HEK293T (cell line): ENCODE results near the gene NALF2.
A peak's percentile ranks its signal among the peaks of the same experiment; 100 is the strongest.

Source experiments
- CTCF ChIA-PET: fragments of 350-600 bp; formaldehyde crosslinking; extraction: SDS; loops from one replicate; lab custom pipeline; 2021; ENCODE audit warnings: antibody characterized with exemption, inconsistent platforms; lab: Yijun Ruan, JAX
- POLR2A ChIA-PET: fragments of 350-600 bp; formaldehyde crosslinking; extraction: SDS; loops from one replicate; lab custom pipeline; 2020; ENCODE audit warnings: antibody characterized with exemption, inconsistent platforms; lab: Yijun Ruan, JAX
- DNase-seq: peaks from one replicate; pipeline ENCODE4 v3.0.0; 2012; ENCODE audit warnings: mixed read lengths; ENCODE audit errors: extremely low spot score
- ARNT ChIP-seq: fragments of 450-650 bp; IDR thresholded peaks from 2 replicates; pipeline ENCODE4 v1.6.1; 2017; ENCODE audit warnings: mild to moderate bottlenecking
- BHLHE40 ChIP-seq: fragments of 450-650 bp; IDR thresholded peaks from 2 replicates; pipeline ENCODE4 v1.6.1; 2016; ENCODE audit warnings: mild to moderate bottlenecking, moderate library complexity, borderline replicate concordance
- CTBP1 ChIP-seq: fragments of 450-650 bp; IDR thresholded peaks from 2 replicates; pipeline ENCODE4 v1.6.1; 2016; ENCODE audit warnings: borderline replicate concordance
- ELF4 ChIP-seq: fragments of 450-650 bp; IDR thresholded peaks from 2 replicates; pipeline ENCODE4 v1.6.1; 2017; ENCODE audit warnings: antibody characterized with exemption
- FOXA1 ChIP-seq: fragments of 450-650 bp; IDR thresholded peaks from 2 replicates; pipeline ENCODE4 v1.6.1; 2016; ENCODE audit warnings: mild to moderate bottlenecking
- FOXK2 ChIP-seq: fragments of 450-650 bp; IDR thresholded peaks from 2 replicates; pipeline ENCODE4 v1.6.1; 2016; ENCODE audit warnings: mild to moderate bottlenecking
- FOXM1 ChIP-seq: fragments of 450-650 bp; IDR thresholded peaks from 2 replicates; pipeline ENCODE4 v1.6.1; 2017; ENCODE audit warnings: mild to moderate bottlenecking, borderline replicate concordance
- HDGF ChIP-seq: fragments of 450-650 bp; IDR thresholded peaks from 2 replicates; pipeline ENCODE4 v1.6.1; 2017; ENCODE audit warnings: antibody characterized with exemption, borderline replicate concordance
- L3MBTL2 ChIP-seq: fragments of 450-650 bp; conservative IDR thresholded peaks from 2 replicates; pipeline ENCODE4 v1.6.1; 2016; ENCODE audit warnings: mild to moderate bottlenecking
- LEF1 ChIP-seq: fragments of 450-650 bp; IDR thresholded peaks from 2 replicates; pipeline ENCODE4 v1.6.1; 2017; ENCODE audit warnings: mild to moderate bottlenecking, borderline replicate concordance
- NFRKB ChIP-seq: fragments of 450-650 bp; IDR thresholded peaks from 2 replicates; pipeline ENCODE4 v1.6.1; 2016; ENCODE audit warnings: mild to moderate bottlenecking, moderate library complexity
- PKNOX1 ChIP-seq: fragments of 450-650 bp; IDR thresholded peaks from 2 replicates; pipeline ENCODE4 v1.6.1; 2016
- SP1 ChIP-seq: fragments of 450-650 bp; IDR thresholded peaks from 2 replicates; pipeline ENCODE4 v1.6.1; 2017
- SUZ12 ChIP-seq: fragments of 450-650 bp; IDR thresholded peaks from 2 replicates; pipeline ENCODE4 v1.6.1; 2016; ENCODE audit warnings: mild to moderate bottlenecking
- TARDBP ChIP-seq: fragments of 450-650 bp; IDR thresholded peaks from 2 replicates; pipeline ENCODE4 v1.6.1; 2016
- ZNF384 ChIP-seq: fragments of 450-650 bp; IDR thresholded peaks from 2 replicates; pipeline ENCODE4 v1.6.1; 2016

NALF2 gene

GRCh38 chrX:69535661-69536060 is 31.5 kb downstream of the NALF2 start:
- ChIA-PET POLR2A (no interaction called here), CTCF (interaction anchor here (1.5 kb wide), 1 partner anchor 495 kb away, joined by 3 read pairs; no protein-coding TSS in a partner anchor)
- no peak for DNase-seq
- no peak for TF ChIP-seq BHLHE40
- TF ChIP-seq TARDBP, result no peak

GRCh38 chrX:69538321-69538876 is 34.3 kb downstream of the NALF2 start:
- DNase-seq, result peak; percentile 87
- TF ChIP-seq PKNOX1 (no peak), ARNT (no peak)
- ChIA-PET POLR2A (interaction anchor here (2.1 kb wide), 1 partner anchor 595 kb away, joined by 7 read pairs; the partner anchor contains the start of gene IGBP1), CTCF (interaction anchor here (0.6 to 2.1 kb wide), 6 partner anchors 14 to 558 kb away, joined by 3 to 11 read pairs (median 4); no protein-coding TSS in a partner anchor)

GRCh38 chrX:69539437-69539836 is 35.3 kb downstream of the NALF2 start:
- no peak for DNase-seq
- ChIA-PET CTCF (interaction anchor here (1.0 kb wide), 1 partner anchor 78 kb away, joined by 4 read pairs; no protein-coding TSS in a partner anchor), POLR2A (interaction anchor here (2.1 kb wide), 1 partner anchor 594 kb away, joined by 7 read pairs; the partner anchor contains the start of gene IGBP1)
- TF ChIP-seq ZNF384 (no peak), SUZ12 (no peak), HDGF (no peak), FOXA1 (no peak), CTBP1 (no peak), LEF1 (no peak), BHLHE40 (no peak), L3MBTL2 (no peak), TARDBP (no peak), ARNT (no peak), FOXK2 (no peak), NFRKB (no peak), FOXM1 (no peak), PKNOX1 (no peak)

GRCh38 chrX:69541956-69542355 is 37.8 kb downstream of the NALF2 start:
- no peak for DNase-seq
- POLR2A ChIA-PET, result no interaction called here
- TF ChIP-seq SP1, result no peak
- TF ChIP-seq LEF1, result no peak
- no peak for TF ChIP-seq CTBP1
- no peak for TF ChIP-seq ELF4
- TF ChIP-seq TARDBP, result no peak
- TF ChIP-seq BHLHE40, result no peak
- TF ChIP-seq SUZ12, result no peak
- no peak for TF ChIP-seq ZNF384
- TF ChIP-seq ARNT, result no peak
- TF ChIP-seq PKNOX1, result no peak
- no peak for TF ChIP-seq FOXA1
- no peak for TF ChIP-seq FOXK2
- TF ChIP-seq FOXM1, result no peak
- TF ChIP-seq NFRKB, result no peak
- TF ChIP-seq HDGF, result no peak
- no peak for TF ChIP-seq L3MBTL2
- CTCF ChIA-PET, result no interaction called here

- DNase-seq, result no peak
- no peak for TF ChIP-seq SP1
- TF ChIP-seq FOXA1, result no peak
- CTCF ChIA-PET, result interaction anchor here (1.9 kb wide), 1 partner anchor 75 kb away, joined by 8 read pairs; no protein-coding TSS in a partner anchor
- POLR2A ChIA-PET, result interaction anchor here (0.6 kb wide), 1 partner anchor 9 kb away, joined by 3 read pairs; no protein-coding TSS in a partner anchor
Measured at GRCh38 chrX:69543572-69543971, 39.4 kb downstream of the NALF2 start.

GRCh38 chrX:69546417-69546816 is 42.3 kb downstream of the NALF2 start:
- ChIA-PET CTCF (interaction anchor here (0.6 kb wide), 1 partner anchor 16 kb away, joined by 3 read pairs; no protein-coding TSS in a partner anchor), POLR2A (no interaction called here)
- no peak for DNase-seq
- TF ChIP-seq ELF4 (no peak), PKNOX1 (no peak), CTBP1 (no peak), SUZ12 (no peak), ZNF384 (no peak), SP1 (no peak), ARNT (no peak), LEF1 (no peak), BHLHE40 (no peak), FOXA1 (no peak), NFRKB (no peak), L3MBTL2 (no peak), TARDBP (no peak)

- no peak for DNase-seq
- TF ChIP-seq ZNF384 (no peak), NFRKB (no peak), CTBP1 (no peak), ELF4 (no peak), FOXA1 (no peak), HDGF (no peak), FOXK2 (no peak), ARNT (no peak), BHLHE40 (no peak), PKNOX1 (no peak), LEF1 (no peak), L3MBTL2 (no peak), TARDBP (no peak)
- CTCF ChIA-PET, result no interaction called here
- POLR2A ChIA-PET, result no interaction called here
Measured at GRCh38 chrX:69546978-69547377, 42.9 kb downstream of the NALF2 start.
